Measurements from ENCODE around the gene KCNQ1. TPM values are rescaled to one million over a fixed set of nuclear protein-coding genes. Genes with fewer than 3 reads are reported as not detected.

Gene KCNQ1
- total RNA-seq, 1 experiment from 2014 or later = not detected

DNA sequence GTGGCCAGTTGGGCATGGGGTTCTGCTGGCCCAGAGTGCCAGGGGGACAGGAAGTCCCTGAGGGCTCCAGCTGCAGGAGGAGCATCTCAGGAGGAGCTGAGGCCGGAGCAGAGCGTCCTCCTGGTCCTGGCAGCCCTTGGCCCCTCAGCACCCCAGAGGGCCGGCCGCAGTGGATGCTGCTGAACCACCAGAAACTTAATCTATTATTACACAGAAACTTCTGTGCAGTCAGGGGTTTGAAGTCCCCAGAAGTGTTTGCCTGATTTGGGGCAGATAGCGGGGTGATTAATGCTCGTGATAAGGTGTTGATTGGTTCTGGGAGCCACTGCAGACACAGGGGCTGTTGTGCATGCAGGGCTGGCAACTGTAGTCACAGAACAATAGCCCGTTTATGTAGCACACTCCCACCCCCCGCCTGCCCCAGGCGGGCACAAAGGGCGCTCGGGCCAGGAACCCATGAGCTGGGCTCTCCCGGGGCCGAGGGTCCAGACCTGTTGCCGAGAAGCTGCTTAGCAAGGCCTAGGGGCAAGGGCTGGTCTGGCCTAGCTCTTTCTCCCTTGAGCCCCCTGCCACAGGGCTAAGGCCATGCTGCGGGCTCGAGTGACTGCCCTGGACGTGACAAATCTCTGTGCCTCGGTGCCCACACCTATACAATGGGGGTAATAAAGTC, 284.0 kb downstream of the KCNQ1 start:
- no peaks in the 10 kb centered on the region for H4K20me1 ChIP-seq (ENCODE audit: insufficient read depth)
- H3K9me2 ChIP-seq (ENCODE audit: insufficient read depth) = no peaks in the 10 kb centered on the region
- no peak overlapping the region for H3K27ac ChIP-seq
- ChIA-PET POLR2A (ENCODE audit: unreplicated experiment) (interaction anchor here (0.5 kb wide), 1 partner anchor 64 kb away, joined by 4 read pairs; no protein-coding TSS in a partner anchor), CTCF (no interaction called here)
- no peak overlapping the region for H2AFZ ChIP-seq
- no peaks in the 10 kb centered on the region for H3K4me1 ChIP-seq (replicated peaks; ENCODE audit: insufficient read depth)
- intact Hi-C loops (cut with micrococcal nuclease; ENCODE audit: unreplicated experiment) = no loop called here
- BruUV-seq (replicated peaks) = no TSS peak
- no peak overlapping the region for H3K4me2 ChIP-seq
- H3K27me3 ChIP-seq (ENCODE audit: insufficient read depth, low read depth) = peaks cover 13% of the 10 kb centered on the region; the same call in 1 of the 2 replicates
- TF ChIP-seq, protein P1, sequence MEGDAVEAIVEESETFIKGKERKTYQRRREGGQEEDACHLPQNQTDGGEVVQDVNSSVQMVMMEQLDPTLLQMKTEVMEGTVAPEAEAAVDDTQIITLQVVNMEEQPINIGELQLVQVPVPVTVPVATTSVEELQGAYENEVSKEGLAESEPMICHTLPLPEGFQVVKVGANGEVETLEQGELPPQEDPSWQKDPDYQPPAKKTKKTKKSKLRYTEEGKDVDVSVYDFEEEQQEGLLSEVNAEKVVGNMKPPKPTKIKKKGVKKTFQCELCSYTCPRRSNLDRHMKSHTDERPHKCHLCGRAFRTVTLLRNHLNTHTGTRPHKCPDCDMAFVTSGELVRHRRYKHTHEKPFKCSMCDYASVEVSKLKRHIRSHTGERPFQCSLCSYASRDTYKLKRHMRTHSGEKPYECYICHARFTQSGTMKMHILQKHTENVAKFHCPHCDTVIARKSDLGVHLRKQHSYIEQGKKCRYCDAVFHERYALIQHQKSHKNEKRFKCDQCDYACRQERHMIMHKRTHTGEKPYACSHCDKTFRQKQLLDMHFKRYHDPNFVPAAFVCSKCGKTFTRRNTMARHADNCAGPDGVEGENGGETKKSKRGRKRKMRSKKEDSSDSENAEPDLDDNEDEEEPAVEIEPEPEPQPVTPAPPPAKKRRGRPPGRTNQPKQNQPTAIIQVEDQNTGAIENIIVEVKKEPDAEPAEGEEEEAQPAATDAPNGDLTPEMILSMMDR (conservative IDR thresholded peaks at IDR 0.05) = no peak
- TF ChIP-seq EZH2 (IDR thresholded peaks at IDR 0.05; ENCODE audit: low read depth) = no peak
- H3K4me3 ChIP-seq = no peak overlapping the region
- H3K79me2 ChIP-seq (ENCODE audit: low read depth) = no peaks in the 10 kb centered on the region
- no peaks in the 10 kb centered on the region for H3K36me3 ChIP-seq (ENCODE audit: low read depth)
- no peaks in the 10 kb centered on the region for H3F3A ChIP-seq (ENCODE audit: insufficient read depth, low read depth)
- no peaks in the 10 kb centered on the region for H3K9me3 ChIP-seq (ENCODE audit: insufficient read depth, low read depth)
- DNase-seq = no peak

DNA sequence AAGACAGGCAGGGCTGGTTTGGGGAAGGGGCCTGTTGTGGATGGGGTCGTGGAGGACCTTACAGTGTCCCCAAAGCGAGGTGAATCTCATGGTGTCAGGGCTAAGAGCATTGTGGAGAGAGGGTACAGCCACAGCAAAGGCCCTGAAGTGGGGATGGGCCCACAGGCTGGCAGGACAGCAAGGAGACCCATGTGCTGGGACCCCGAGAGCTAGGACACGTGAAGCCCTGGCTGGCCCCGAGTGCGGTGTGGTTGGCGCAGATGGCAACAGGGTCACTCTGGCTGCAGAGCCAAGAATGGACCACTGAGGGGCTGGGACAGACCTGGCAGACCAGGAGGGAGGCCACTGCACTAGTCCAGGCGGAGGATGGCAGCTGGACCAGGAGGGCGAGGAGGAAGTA, 285.0 kb downstream of the KCNQ1 start:
- Histone ChIP-seq H3K27ac (no peak overlapping the region), H3K36me3 (ENCODE audit: low read depth) (no peaks in the 10 kb centered on the region), H2AFZ (no peak overlapping the region), H3K27me3 (ENCODE audit: insufficient read depth, low read depth) (peaks cover 13% of the 10 kb centered on the region; the same call in 1 of the 2 replicates), H3K4me1 (replicated peaks; ENCODE audit: insufficient read depth) (no peaks in the 10 kb centered on the region), H4K20me1 (ENCODE audit: insufficient read depth) (no peaks in the 10 kb centered on the region), H3K4me2 (no peak overlapping the region), H3F3A (ENCODE audit: insufficient read depth, low read depth) (no peaks in the 10 kb centered on the region), H3K79me2 (ENCODE audit: low read depth) (no peaks in the 10 kb centered on the region), H3K9me2 (ENCODE audit: insufficient read depth) (no peaks in the 10 kb centered on the region), H3K4me3 (no peak overlapping the region), H3K9me3 (ENCODE audit: insufficient read depth, low read depth) (no peaks in the 10 kb centered on the region)
- POLR2A ChIA-PET (ENCODE audit: unreplicated experiment) = interaction anchor here (0.6 kb wide), 1 partner anchor 114 kb away, joined by 3 read pairs; no protein-coding TSS in a partner anchor
- no TSS peak for BruUV-seq (replicated peaks)
- CTCF ChIA-PET = no interaction called here
- intact Hi-C loops (cut with micrococcal nuclease; ENCODE audit: unreplicated experiment) = no loop called here
- no peak for TF ChIP-seq EZH2 (IDR thresholded peaks at IDR 0.05; ENCODE audit: low read depth)
- TF ChIP-seq, protein P1 (conservative IDR thresholded peaks at IDR 0.05) = no peak
- no peak for DNase-seq

DNA sequence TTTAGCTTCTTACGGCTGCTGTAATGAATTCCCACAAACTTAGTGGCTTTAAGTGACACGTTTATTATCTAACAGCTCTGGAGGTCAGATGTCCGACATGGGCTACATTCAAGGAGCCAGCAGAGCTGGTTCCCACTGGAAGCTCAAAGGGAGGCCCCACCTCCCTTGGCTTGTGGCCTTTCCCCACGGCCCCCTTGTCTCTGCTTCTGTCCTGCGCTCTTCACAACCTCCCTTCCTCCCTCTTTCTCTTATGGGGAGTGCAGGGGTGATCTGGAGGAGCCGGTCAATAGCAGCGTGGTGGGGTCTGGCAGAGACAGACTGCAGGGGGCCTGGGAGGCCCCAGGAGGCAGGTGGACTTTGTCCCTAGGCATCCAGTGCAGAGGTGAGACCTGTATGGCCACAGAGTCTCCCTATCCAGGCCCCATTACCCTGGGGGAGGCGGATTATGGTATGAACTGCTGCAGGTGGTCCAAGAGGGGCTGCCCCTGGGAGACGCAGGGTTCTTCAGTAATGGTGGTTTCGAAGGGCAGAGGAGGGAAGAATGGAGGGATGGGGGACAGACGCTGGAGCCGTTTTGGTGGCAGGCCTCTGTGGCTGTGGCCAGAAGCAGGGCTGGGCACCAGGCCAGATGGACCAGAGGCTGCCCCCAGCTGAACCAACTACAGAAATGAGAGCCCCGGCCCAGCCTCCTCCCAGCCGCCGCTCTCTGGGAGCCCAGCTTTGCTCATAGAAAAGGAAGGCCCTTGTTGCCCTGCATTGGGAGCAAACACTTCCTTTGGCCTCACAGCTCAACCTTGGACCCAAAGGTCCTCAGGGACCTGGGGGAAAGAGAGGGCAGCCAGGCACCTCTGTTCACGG, 285.7 kb downstream of the KCNQ1 start:
- intact Hi-C loops (cut with micrococcal nuclease; ENCODE audit: unreplicated experiment) = no loop called here
- TF ChIP-seq, protein P1 (conservative IDR thresholded peaks at IDR 0.05) = no peak
- no peak for TF ChIP-seq EZH2 (IDR thresholded peaks at IDR 0.05; ENCODE audit: low read depth)
- H3K9me2 ChIP-seq (ENCODE audit: insufficient read depth) = no peaks in the 10 kb centered on the region
- POLR2A ChIA-PET (ENCODE audit: unreplicated experiment) = interaction anchor here (0.6 kb wide), 1 partner anchor 113 kb away, joined by 3 read pairs; no protein-coding TSS in a partner anchor
- no peaks in the 10 kb centered on the region for H3K36me3 ChIP-seq (ENCODE audit: low read depth)
- no peak overlapping the region for H3K4me3 ChIP-seq
- no peak overlapping the region for H2AFZ ChIP-seq
- H3K9me3 ChIP-seq (ENCODE audit: insufficient read depth, low read depth) = no peaks in the 10 kb centered on the region
- BruUV-seq (replicated peaks) = no TSS peak
- no peaks in the 10 kb centered on the region for H3K79me2 ChIP-seq (ENCODE audit: low read depth)
- H3F3A ChIP-seq (ENCODE audit: insufficient read depth, low read depth) = no peaks in the 10 kb centered on the region
- no peak overlapping the region for H3K27ac ChIP-seq
- no peaks in the 10 kb centered on the region for H3K4me1 ChIP-seq (replicated peaks; ENCODE audit: insufficient read depth)
- H3K4me2 ChIP-seq = no peak overlapping the region
- H3K27me3 ChIP-seq (ENCODE audit: insufficient read depth, low read depth) = peaks cover 13% of the 10 kb centered on the region; the same call in 1 of the 2 replicates
- DNase-seq = no peak
- CTCF ChIA-PET = no interaction called here
- H4K20me1 ChIP-seq (ENCODE audit: insufficient read depth) = no peaks in the 10 kb centered on the region
